K562 (cell line): ENCODE results near the gene NME7. TPM values are rescaled to one million over a fixed set of nuclear protein-coding genes. Genes with fewer than 3 reads are reported as not detected.

Source experiments
- ATAC-seq: fragments of 200-7000 bp; cut with Tn5 transposase; 3 replicates; pipeline ENCODE4 v1.9.1; 2020; ENCODE audit warnings: moderate library complexity
- BruUV-seq: library from RNA; stranded (reverse); fragments of 400-500 nt; replicated peaks from 2 replicates; lab custom pipeline; 2021; lab: Mats Ljungman, UMichigan
- CTCF ChIA-PET: fragments of 300-600 bp; formaldehyde crosslinking; extraction: SDS; loops from one replicate; lab custom pipeline; 2021; ENCODE audit warnings: low intra/inter-chr PET ratio; lab: Yijun Ruan, JAX
- POLR2A ChIA-PET: fragments of 300-600, 350-650 bp; sonication (Branson Sonifier 250); formaldehyde crosslinking; extraction: SDS; loops from one replicate; lab custom pipeline; 2021; ENCODE audit warnings: antibody characterized with exemption, inconsistent platforms; lab: Yijun Ruan, JAX
- DNase-seq, 4 experiments: peaks; one replicate each; pipeline versions ENCODE4 v3.0.0 to v3.0.0-alpha.2; 2011 to 2018; ENCODE audit warnings: low spot score in 3 of 4, mixed read lengths in 3 of 4; ENCODE audit errors: extremely low read depth in 1 of 4
- FAIRE-seq: peaks from 2 replicates; lab custom pipeline; 2011; peaks lifted over from hg19 to GRCh38; lab: Jason Lieb, UNC
- H2AFZ ChIP-seq: 2 replicates; pipeline ENCODE4 v1.6.0; 2011; ENCODE audit warnings: low read depth, low read length, control low read depth, inconsistent platforms
- H3K27ac ChIP-seq: fragments of 200-600 bp; 3 replicates; pipeline ENCODE4 v1.8.0; 2011; ENCODE audit warnings: low read depth, mild to moderate bottlenecking, control low read depth, inconsistent platforms, low read length, moderate library complexity, mixed read lengths; ENCODE audit errors: extremely low read depth
- H3K27me3 ChIP-seq, 2 experiments: fragments of 300-600 bp in 1 of 2; 2 replicates in 1 of 2; 3 replicates in 1 of 2; pipeline versions ENCODE4 v1.6.0 to v1.8.0; 2011; ENCODE audit warnings: inconsistent platforms in 2 of 2, low read length in 2 of 2, mild to moderate bottlenecking in 1 of 2, mixed read lengths in 1 of 2, moderate library complexity in 1 of 2; ENCODE audit not compliant: control insufficient read depth in 2 of 2, insufficient read depth in 2 of 2
- H3K36me3 ChIP-seq: fragments of 300-600 bp; 3 replicates; pipeline ENCODE4 v1.8.0; 2011; ENCODE audit warnings: mild to moderate bottlenecking, low read length, inconsistent platforms; ENCODE audit not compliant: control insufficient read depth, insufficient read depth
- H3K4me1 ChIP-seq, 2 experiments: fragments of 200-600 bp in 1 of 2; replicated peaks in 1 of 2; 2 replicates in 1 of 2; 3 replicates in 1 of 2; pipeline versions ENCODE4 v1.5.1 to v1.8.0; 2011; ENCODE audit warnings: inconsistent platforms in 2 of 2, low read length in 2 of 2, mild to moderate bottlenecking in 1 of 2, mixed read lengths in 1 of 2, moderate library complexity in 1 of 2; ENCODE audit not compliant: control insufficient read depth in 2 of 2, insufficient read depth in 2 of 2
- H3K4me2 ChIP-seq: 2 replicates; pipeline ENCODE4 v1.6.1; 2011; ENCODE audit warnings: low read length, control low read depth, inconsistent platforms, mixed read lengths; ENCODE audit not compliant: insufficient read depth
- H3K4me3 ChIP-seq: fragments of 200-600 bp; sonication (generic), shearing (Covaris generic); 2 replicates; pipeline ENCODE4 v1.5.1; 2016; ENCODE audit warnings: control low read depth, inconsistent platforms
- H3K79me2 ChIP-seq: fragments of 200-600 bp; 3 replicates; pipeline ENCODE4 v1.8.0; 2011; ENCODE audit warnings: low read length, inconsistent platforms; ENCODE audit not compliant: control insufficient read depth, insufficient read depth
- H3K9ac ChIP-seq, 2 experiments: 2 replicates each; pipeline versions ENCODE4 v1.6.0 to v1.6.1; 2011; ENCODE audit warnings: low read depth in 2 of 2, low read length in 2 of 2, control low read depth in 1 of 2, inconsistent platforms in 1 of 2, mild to moderate bottlenecking in 1 of 2, mixed read lengths in 1 of 2; ENCODE audit not compliant: insufficient read depth in 1 of 2
- H3K9me1 ChIP-seq: one replicate; pipeline ENCODE4 v1.6.0; 2011; ENCODE audit warnings: inconsistent platforms, mild to moderate bottlenecking, low read length, moderate library complexity; ENCODE audit not compliant: control insufficient read depth, insufficient read depth
- H3K9me3 ChIP-seq: replicated peaks from 2 replicates; pipeline ENCODE4 v1.5.1; 2011; ENCODE audit warnings: low read depth, low read length, inconsistent platforms; ENCODE audit not compliant: control insufficient read depth, insufficient read depth
- H4K20me1 ChIP-seq: replicated peaks from 2 replicates; pipeline ENCODE4 v1.6.1; 2011; ENCODE audit warnings: low read length, inconsistent platforms, mixed read lengths; ENCODE audit not compliant: control insufficient read depth, insufficient read depth
- ASH1L ChIP-seq: fragments of 450-650 bp; IDR thresholded peaks from 2 replicates; pipeline ENCODE4 v1.6.1; 2018; ENCODE audit warnings: borderline replicate concordance, mild to moderate bottlenecking, low read depth; ENCODE audit not compliant: partially characterized antibody
- CBFA2T3 ChIP-seq: fragments of 450-650 bp; IDR thresholded peaks from 2 replicates; pipeline ENCODE4 v1.6.1; 2017
- ETV6 ChIP-seq, 3 experiments: fragments of 150-350 bp in 1 of 3; sonication (generic) in 1 of 3; formaldehyde crosslinking in 1 of 3; IDR thresholded peaks; 2 replicates each; pipeline versions ENCODE4 v1.6.1 to v1.8.0; 2014 to 2022; ENCODE audit warnings: borderline replicate concordance in 2 of 3, low read depth in 2 of 3, antibody characterized with exemption in 1 of 3, low read length in 1 of 3, mild to moderate bottlenecking in 1 of 3, missing genetic modification reagents in 1 of 3
- GMEB1 ChIP-seq: fragments of 250-450 bp; sonication (Bioruptor Pico); IDR thresholded peaks from 2 replicates; pipeline ENCODE4 v1.4.0; 2020; ENCODE audit warnings: mild to moderate bottlenecking
- HDGF ChIP-seq: fragments of 450-650 bp; IDR thresholded peaks from 2 replicates; pipeline ENCODE4 v1.6.1; 2016
- MEF2D ChIP-seq: conservative IDR thresholded peaks from 2 replicates; pipeline ENCODE4 v1.6.1; 2016; ENCODE audit warnings: low read depth, missing genetic modification characterization, missing compliant biosample characterization
- RBFOX2 ChIP-seq: fragments of 200-400 bp; formaldehyde crosslinking; IDR thresholded peaks from 2 replicates; pipeline ENCODE4 v1.6.1; 2017; ENCODE audit warnings: low read depth, mild to moderate bottlenecking, low read length, moderate library complexity
- RHOXF2B ChIP-seq: fragments of 250-450 bp; sonication (Bioruptor Pico); conservative IDR thresholded peaks from 2 replicates; pipeline ENCODE4 v1.5.1; 2021
- SOX6 ChIP-seq: fragments of 450-650 bp; IDR thresholded peaks from 2 replicates; pipeline ENCODE4 v1.6.1; 2014; ENCODE audit warnings: mild to moderate bottlenecking
- SP2 ChIP-seq: IDR thresholded peaks from 2 replicates; pipeline ENCODE4 v1.6.1; 2011; ENCODE audit warnings: mild to moderate bottlenecking, low read depth, low read length, moderate library complexity; ENCODE audit not compliant: poor library complexity, severe bottlenecking; ENCODE audit errors: extremely low read depth
- TSC22D4 ChIP-seq: fragments of 450-650 bp; IDR thresholded peaks from 2 replicates; pipeline ENCODE4 v1.6.1; 2016; ENCODE audit warnings: missing genetic modification characterization, missing biosample characterization, control low read depth
- XRCC4 ChIP-seq: IDR thresholded peaks from one replicate; pipeline ENCODE4 v1.6.1; 2011; ENCODE audit not compliant: insufficient read depth, insufficient read length; ENCODE audit errors: extremely low read depth
- ZNF175 ChIP-seq: fragments of 200-800 bp; sonication (Bioruptor generic); IDR thresholded peaks from 2 replicates; pipeline ENCODE4 v1.6.1; 2016; ENCODE audit warnings: low read depth, mild to moderate bottlenecking, missing genetic modification characterization, missing compliant biosample characterization
- ZNF212 ChIP-seq: fragments of 450-650 bp; formaldehyde crosslinking; IDR thresholded peaks from 2 replicates; pipeline ENCODE4 v1.4.0; 2020; ENCODE audit warnings: mild to moderate bottlenecking
- ZNF274 ChIP-seq: IDR thresholded peaks from 2 replicates; pipeline ENCODE4 v1.6.1; 2011; ENCODE audit warnings: low read depth, mild to moderate bottlenecking, low read length, moderate library complexity, borderline replicate concordance
- ZNF445 ChIP-seq: fragments of 250-450 bp; sonication (Bioruptor Pico); IDR thresholded peaks from 2 replicates; pipeline ENCODE4 v1.4.0; 2020; ENCODE audit warnings: low read depth, mild to moderate bottlenecking, moderate library complexity
- ZNF668 ChIP-seq: fragments of 250-450 bp; sonication (Bioruptor Pico); IDR thresholded peaks from 2 replicates; pipeline ENCODE4 v1.8.0; 2022; ENCODE audit warnings: mild to moderate bottlenecking, inconsistent platforms
- WGBS: fragments of 100-300 bp; shearing (Covaris generic); methylation state at CpG from one replicate; pipeline ENCODE4 v1.1.6; 2016; ENCODE audit warnings: low coverage, mixed read lengths; ENCODE audit not compliant: insufficient coverage; ENCODE audit errors: missing lambda C conversion rate; 5-methylcytosine and 5-hydroxymethylcytosine counted together
- in situ Hi-C: fragments of 300-500 bp; cut with MboI; formaldehyde crosslinking; loops from 4 replicates; pipeline ENCODE4 v1.15.0; 2018; ENCODE audit warnings: inconsistent platforms, mixed read lengths
- intact Hi-C: fragments of 100-400 bp; cut with micrococcal nuclease; formaldehyde crosslinking; loops from 2 replicates; pipeline ENCODE4 v1.14.2; 2022
- polyA plus RNA-seq, 8 experiments: library from polyadenylated mRNA; depleted of rRNA in 4 of 8; stranded (reverse) in 5 of 8; unstranded in 3 of 8; fragments of >200 nt; fragmentation: Nextera tagmentation in 2 of 8; fragmentation: Illumina TruSeq in 1 of 8; extraction: Ambion mirVana in 2 of 8; extraction: Trizol in 1 of 8; gene quantifications; 2 replicates each; pipeline versions ENCODE4 v1.2.1 to v1.2.3, GENCODE V29; 2011 to 2014; ENCODE audit warnings: inconsistent platforms in 1 of 8, missing spikeins in 1 of 8
- total RNA-seq, 7 experiments: library from RNA; depleted of rRNA in 6 of 7; stranded (reverse); fragments of >200 nt in 6 of 7; fragmentation: Illumina TruSeq in 2 of 7; extraction: Trizol in 2 of 7; gene quantifications; 2 replicates each; pipeline versions ENCODE4 v1.2.1 to v1.2.3, GENCODE V29; 2011 to 2021; ENCODE audit warnings: low replicate concordance in 1 of 7
- TF ChIP-seq, protein P1 (sequence below): sonication (generic); formaldehyde crosslinking; IDR thresholded peaks from 2 replicates; pipeline ENCODE4 v1.8.0; 2023; ENCODE audit warnings: missing genetic modification reagents, mild to moderate bottlenecking, borderline replicate concordance

The NME7 gene
- total and polyA plus RNA-seq, 9 of the 15 experiments (the other 6 are each of a cell fraction or from before 2014, with no cell fraction given), result 7.9 to 43.2 (median 23.9) TPM

DNA sequence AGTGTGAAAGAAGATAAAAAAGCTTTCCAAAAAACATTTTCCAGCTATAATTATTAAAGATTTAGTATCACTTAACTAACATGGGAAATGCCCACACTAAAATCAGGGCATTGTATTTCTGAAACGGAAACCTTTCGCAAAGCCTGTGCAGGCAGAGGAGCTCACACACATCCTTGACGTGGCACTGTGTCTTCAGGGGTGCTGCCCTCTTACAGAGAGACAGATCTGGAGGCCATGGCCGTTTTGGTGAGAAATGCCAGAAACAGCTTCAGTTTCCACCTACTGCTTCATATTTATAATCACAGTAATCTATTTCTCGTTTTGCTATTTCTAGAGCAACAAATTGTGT, 234.4 kb downstream of the NME7 start:
- H3K4me1 ChIP-seq, result no peaks in the 10 kb centered on the region
- in situ Hi-C loops (no loop called here), intact Hi-C loops (no loop called here)
- H3K27ac ChIP-seq, result no peak overlapping the region
- no peaks in the 10 kb centered on the region for H4K20me1 ChIP-seq
- 49% methylated on average over 5 of the region's 5 CpGs for WGBS
- no peak for DNase-seq
- no peaks in the 10 kb centered on the region for H3K9me1 ChIP-seq
- ChIA-PET POLR2A (interaction anchor here (0.7 kb wide), 1 partner anchor 24 kb away, joined by 4 read pairs; no protein-coding TSS in a partner anchor), CTCF (no interaction called here)
- no peak for ATAC-seq
- no peaks in the 10 kb centered on the region for H3K27me3 ChIP-seq
- FAIRE-seq, result no peak
- no peak overlapping the region for H3K4me3 ChIP-seq
- no peaks in the 10 kb centered on the region for H3K36me3 ChIP-seq
- no TSS peak for BruUV-seq
- H2AFZ ChIP-seq, result no peak overlapping the region
- no peaks in the 10 kb centered on the region for H3K79me2 ChIP-seq
- no peak overlapping the region for H3K4me2 ChIP-seq
- no peak overlapping the region for H3K9ac ChIP-seq
- H3K9me3 ChIP-seq, result no peaks in the 10 kb centered on the region
- TF ChIP-seq TSC22D4 (tag), result no peak
- TF ChIP-seq SOX6, result no peak
- TF ChIP-seq ZNF668 (CRISPR knock-in tag), result no peak
- no peak for TF ChIP-seq ZNF445 (CRISPR knock-in tag)
- TF ChIP-seq XRCC4, result no peak
- TF ChIP-seq RBFOX2, result no peak
- TF ChIP-seq HDGF, result no peak
- no peak for TF ChIP-seq GMEB1 (CRISPR knock-in tag)
- no peak for TF ChIP-seq RHOXF2B (CRISPR knock-in tag)
- no peak for TF ChIP-seq SP2
- TF ChIP-seq ZNF274, result no peak
- TF ChIP-seq, protein P1, sequence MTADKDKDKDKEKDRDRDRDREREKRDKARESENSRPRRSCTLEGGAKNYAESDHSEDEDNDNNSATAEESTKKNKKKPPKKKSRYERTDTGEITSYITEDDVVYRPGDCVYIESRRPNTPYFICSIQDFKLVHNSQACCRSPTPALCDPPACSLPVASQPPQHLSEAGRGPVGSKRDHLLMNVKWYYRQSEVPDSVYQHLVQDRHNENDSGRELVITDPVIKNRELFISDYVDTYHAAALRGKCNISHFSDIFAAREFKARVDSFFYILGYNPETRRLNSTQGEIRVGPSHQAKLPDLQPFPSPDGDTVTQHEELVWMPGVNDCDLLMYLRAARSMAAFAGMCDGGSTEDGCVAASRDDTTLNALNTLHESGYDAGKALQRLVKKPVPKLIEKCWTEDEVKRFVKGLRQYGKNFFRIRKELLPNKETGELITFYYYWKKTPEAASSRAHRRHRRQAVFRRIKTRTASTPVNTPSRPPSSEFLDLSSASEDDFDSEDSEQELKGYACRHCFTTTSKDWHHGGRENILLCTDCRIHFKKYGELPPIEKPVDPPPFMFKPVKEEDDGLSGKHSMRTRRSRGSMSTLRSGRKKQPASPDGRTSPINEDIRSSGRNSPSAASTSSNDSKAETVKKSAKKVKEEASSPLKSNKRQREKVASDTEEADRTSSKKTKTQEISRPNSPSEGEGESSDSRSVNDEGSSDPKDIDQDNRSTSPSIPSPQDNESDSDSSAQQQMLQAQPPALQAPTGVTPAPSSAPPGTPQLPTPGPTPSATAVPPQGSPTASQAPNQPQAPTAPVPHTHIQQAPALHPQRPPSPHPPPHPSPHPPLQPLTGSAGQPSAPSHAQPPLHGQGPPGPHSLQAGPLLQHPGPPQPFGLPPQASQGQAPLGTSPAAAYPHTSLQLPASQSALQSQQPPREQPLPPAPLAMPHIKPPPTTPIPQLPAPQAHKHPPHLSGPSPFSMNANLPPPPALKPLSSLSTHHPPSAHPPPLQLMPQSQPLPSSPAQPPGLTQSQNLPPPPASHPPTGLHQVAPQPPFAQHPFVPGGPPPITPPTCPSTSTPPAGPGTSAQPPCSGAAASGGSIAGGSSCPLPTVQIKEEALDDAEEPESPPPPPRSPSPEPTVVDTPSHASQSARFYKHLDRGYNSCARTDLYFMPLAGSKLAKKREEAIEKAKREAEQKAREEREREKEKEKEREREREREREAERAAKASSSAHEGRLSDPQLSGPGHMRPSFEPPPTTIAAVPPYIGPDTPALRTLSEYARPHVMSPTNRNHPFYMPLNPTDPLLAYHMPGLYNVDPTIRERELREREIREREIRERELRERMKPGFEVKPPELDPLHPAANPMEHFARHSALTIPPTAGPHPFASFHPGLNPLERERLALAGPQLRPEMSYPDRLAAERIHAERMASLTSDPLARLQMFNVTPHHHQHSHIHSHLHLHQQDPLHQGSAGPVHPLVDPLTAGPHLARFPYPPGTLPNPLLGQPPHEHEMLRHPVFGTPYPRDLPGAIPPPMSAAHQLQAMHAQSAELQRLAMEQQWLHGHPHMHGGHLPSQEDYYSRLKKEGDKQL (CRISPR knock-in tag), result no peak
- TF ChIP-seq ZNF212 (CRISPR knock-in tag), result no peak
- no peak for TF ChIP-seq MEF2D (tag)
- TF ChIP-seq ZNF175, result no peak
- no peak for TF ChIP-seq CBFA2T3
- no peak for TF ChIP-seq ETV6 (IDR thresholded peaks at IDR 0.05; ENCODE audit: borderline replicate concordance in 1 of 2, low read depth in 2 of 2, low read length in 1 of 2)
- TF ChIP-seq ETV6 (CRISPR knock-in tag; IDR thresholded peaks at IDR 0.05; ENCODE audit: borderline replicate concordance), result no peak
- TF ChIP-seq ASH1L, result no peak
